ENCODE data around the gene DPF1.

- TF ChIP-seq EZH2 (IDR thresholded peaks at IDR 0.05; ENCODE audit: borderline replicate concordance) (no peak), EZH2phosphoT487 (IDR thresholded peaks at IDR 0.05; ENCODE audit: low read depth, severe bottlenecking, unreplicated experiment) (no peak)
- TF ChIP-seq, protein P1, sequence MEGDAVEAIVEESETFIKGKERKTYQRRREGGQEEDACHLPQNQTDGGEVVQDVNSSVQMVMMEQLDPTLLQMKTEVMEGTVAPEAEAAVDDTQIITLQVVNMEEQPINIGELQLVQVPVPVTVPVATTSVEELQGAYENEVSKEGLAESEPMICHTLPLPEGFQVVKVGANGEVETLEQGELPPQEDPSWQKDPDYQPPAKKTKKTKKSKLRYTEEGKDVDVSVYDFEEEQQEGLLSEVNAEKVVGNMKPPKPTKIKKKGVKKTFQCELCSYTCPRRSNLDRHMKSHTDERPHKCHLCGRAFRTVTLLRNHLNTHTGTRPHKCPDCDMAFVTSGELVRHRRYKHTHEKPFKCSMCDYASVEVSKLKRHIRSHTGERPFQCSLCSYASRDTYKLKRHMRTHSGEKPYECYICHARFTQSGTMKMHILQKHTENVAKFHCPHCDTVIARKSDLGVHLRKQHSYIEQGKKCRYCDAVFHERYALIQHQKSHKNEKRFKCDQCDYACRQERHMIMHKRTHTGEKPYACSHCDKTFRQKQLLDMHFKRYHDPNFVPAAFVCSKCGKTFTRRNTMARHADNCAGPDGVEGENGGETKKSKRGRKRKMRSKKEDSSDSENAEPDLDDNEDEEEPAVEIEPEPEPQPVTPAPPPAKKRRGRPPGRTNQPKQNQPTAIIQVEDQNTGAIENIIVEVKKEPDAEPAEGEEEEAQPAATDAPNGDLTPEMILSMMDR (IDR thresholded peaks at IDR 0.05; ENCODE audit: poor library complexity), result no peak
These were observed 61.9 kb downstream of the DPF1 start for GRCh38 chr19:38162094-38162493.
